ENCODE results near the gene SMPX. TPM values are rescaled to one million over a fixed set of nuclear protein-coding genes. Genes with fewer than 3 reads are reported as not detected.

SMPX gene
- 0.15 TPM in 1 of 5 replicates, not detected in the others for total RNA-seq (2022; extraction: Qiagen RNA extraction; ENCODE audit: low read depth)

DNA sequence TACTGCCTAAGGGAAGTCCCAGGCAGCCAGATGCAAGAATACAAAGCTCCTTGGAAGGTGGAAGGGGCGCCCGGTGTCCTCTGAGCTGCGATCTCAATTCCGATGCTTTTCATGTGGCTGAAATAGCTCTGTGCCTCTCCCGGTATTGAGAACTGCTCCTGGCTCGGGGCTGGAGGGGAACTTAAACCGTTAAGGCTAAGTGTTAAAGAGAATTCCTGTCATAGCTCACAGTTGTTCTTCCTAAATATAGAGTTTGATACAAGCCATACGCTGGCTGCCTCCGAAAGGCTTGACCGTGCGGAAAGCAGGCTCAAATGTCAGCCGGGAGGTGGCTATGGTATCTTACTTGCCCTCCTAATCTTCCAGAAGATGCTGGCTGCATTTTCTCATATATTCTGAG is at the start of gene SMPX:
TSS of gene SMPX (minus strand) at position 157 of the 400 bp plus-strand sequence. CDS start 3,826 bp downstream, outside the sequence.

DNA sequence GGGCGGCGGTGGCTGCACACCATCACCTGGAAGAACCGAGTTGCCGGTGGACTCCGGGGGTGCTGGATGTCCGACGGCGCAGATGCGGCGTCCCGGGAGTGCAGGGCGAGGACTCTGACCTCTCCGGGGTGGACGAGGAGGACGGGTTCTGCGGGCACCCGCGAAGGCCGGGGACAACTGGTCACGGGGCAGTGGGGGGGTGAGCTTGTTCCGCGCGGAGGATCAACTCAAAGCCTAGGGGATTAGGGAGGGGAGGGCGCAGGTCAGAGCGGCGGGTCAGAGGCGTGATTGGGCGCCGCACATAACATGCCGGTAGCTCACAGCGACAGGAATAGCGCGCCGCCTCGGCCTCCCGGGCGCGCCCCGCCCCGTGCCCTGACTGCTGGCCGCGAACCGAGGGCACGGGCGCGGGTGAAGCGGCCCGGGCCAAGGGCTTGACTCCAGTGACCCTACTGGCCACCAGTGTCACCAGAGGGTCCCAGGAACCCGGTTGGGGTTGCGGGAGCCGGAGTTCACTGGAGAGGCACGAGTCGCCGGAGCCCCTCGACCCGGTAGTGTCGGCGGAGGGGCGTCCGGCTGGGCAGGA is 99.7 kb downstream of the SMPX start, which contains the start of gene KLHL34:
TSS of gene KLHL34 (minus strand) at position 179 of the 586 bp plus-strand sequence. CDS start 542 bp downstream, outside the sequence.

Other genes with a start within 250 kb of the SMPX start
- not detected in 5 replicates for gene KLHL34, start 99.8 kb downstream of the SMPX start, total RNA-seq (2022; extraction: Qiagen RNA extraction; ENCODE audit: low read depth)
- 17.7 to 26.0 TPM (median 24.7 TPM) in 5 replicates for gene MBTPS2, start 81.5 kb upstream of the SMPX start, total RNA-seq (2022; extraction: Qiagen RNA extraction; ENCODE audit: low read depth)
- 2.0 to 2.9 TPM (median 2.4 TPM) in 5 replicates for gene YY2, start 97.9 kb upstream of the SMPX start, total RNA-seq (2022; extraction: Qiagen RNA extraction; ENCODE audit: low read depth)
- gene SMS, start 182.6 kb upstream of the SMPX start, total RNA-seq (2022; extraction: Qiagen RNA extraction; ENCODE audit: low read depth): 190 to 217 TPM (median 201 TPM) in 5 replicates